A204.1 (cell line): Measurements from ENCODE around the gene MTUS2.
"Not testable (repeated sequence)": the region's sequence is repeated elsewhere in the genome, so short reads cannot be mapped to it uniquely, and the experiment has no call there.

Experiments used
- FAIRE-seq: peaks from 2 replicates; lab custom pipeline; 2012; peaks lifted over from hg19 to GRCh38; lab: Jason Lieb, UNC

MTUS2 gene

DNA sequence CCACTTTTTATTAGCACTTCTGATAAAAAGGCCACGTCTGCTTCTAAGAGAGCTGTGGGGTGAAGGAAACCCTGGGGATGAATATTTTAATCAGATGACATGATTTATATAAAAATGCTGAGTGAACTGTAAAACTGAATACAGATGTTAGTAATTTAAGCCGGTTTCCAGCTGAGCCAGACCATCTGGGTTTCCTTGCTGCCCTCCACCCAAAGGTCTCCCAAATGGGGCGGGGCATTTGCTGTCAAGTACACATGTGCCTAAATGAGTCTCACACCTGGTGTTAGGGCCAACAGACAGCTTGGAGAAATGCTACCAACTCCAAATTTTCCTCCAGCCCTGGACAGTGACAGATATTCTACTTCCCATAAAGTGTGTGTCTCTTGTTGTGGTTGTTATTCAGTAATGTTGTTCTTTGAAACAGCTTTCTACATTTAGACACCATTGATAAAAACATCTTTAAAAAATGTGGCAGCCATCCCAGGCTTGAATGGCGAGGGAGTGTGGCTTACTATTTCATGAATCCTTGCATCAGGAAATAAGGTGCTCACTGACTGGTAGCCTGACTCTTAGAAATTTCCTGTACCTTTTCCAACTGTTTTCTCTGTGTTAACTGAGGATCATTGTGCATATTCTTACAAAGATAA lies 350.4 kb downstream of the MTUS2 start:
- FAIRE-seq, result no peak

DNA sequence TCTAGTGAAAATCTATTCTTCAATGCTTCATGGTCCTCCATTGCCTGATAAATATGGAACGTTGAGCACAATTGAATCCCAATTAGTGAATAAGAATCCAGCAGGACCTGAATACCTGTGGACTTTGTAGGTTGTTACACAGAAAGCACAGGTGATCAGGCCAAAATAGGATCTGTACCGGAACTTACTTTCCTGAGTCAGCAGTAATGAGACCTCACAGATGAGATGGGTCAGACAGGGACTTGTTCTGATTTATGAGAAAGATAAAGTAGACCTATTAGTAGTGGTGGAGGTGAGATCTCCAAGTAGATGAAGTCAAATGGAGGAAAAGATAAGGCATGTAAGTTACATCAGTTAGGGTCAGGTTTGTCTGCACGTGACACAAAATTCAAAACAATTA lies 351.1 kb downstream of the MTUS2 start:
- no peak for FAIRE-seq

- FAIRE-seq, result no peak
Observed at GRCh38 chr13:29174093-29174492, 354.0 kb downstream of the MTUS2 start.

DNA sequence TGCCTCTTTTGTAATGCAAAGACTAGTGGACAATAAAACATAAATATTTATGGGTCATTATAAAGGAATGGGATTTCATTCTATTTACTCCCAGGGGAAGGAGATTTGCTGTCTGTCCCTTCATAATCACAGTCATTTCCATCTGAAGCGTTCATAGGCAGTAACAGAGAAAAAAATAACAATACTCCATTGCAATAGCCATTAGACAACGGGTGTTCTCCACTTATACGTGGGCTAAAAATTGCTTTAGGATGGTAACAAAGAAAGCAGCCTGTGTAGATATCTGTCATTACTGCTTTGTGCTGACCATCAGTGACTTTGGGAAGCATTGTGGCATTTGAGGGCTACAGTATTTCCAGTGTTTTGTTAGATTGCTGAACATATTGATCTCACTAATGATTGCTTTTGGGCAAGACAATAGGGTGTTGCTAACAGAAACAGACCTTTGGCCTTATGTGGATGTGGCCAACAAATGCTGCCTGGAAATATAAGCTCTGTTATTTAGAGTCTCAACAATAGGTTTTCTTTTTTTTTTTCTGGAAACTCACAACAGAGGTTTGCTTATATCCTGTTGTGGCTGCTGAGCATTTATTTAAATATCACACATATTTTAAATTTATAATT lies 355.2 kb downstream of the MTUS2 start:
- no peak for FAIRE-seq

DNA sequence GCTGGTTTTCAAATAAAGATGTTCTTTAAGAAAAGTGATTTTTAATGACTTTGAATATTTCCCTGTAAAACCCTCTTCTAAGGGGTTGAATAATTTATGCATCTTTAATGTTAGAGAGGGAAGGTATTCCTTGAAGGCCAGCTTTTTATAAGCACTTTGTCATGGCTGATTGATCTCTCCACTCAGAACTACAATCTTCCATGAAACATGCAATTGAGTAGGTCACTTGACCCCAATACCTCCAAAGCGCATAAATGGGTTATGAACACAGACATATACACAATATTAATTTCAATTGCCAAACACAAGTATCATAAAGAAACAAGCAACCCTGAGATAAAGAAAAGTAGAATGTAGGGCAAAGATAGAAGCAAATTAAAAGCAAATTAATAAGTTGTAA lies 359.9 kb downstream of the MTUS2 start:
- FAIRE-seq, result no peak

- no peak for FAIRE-seq
Observed at GRCh38 chr13:29182216-29182615, 362.1 kb downstream of the MTUS2 start.

DNA sequence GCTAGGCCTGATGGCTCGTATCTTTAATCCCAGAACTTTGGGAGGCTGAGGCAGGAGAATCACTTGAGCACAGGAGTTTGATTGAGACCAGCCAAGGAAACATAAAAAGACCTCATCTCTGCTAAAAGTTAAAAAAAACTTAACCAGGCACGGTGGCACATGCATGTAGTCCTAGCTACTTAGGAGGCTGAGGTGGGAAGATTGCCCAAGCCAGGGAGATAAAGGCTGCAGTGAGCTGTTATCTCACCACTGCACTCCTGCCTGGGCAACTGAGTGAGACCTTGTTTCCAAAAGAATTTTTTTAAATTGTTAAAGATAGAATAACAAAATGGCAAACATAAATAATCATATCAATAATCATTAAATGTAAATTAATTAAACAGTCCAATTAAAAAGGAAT lies 365.8 kb downstream of the MTUS2 start:
- no peak for FAIRE-seq

DNA sequence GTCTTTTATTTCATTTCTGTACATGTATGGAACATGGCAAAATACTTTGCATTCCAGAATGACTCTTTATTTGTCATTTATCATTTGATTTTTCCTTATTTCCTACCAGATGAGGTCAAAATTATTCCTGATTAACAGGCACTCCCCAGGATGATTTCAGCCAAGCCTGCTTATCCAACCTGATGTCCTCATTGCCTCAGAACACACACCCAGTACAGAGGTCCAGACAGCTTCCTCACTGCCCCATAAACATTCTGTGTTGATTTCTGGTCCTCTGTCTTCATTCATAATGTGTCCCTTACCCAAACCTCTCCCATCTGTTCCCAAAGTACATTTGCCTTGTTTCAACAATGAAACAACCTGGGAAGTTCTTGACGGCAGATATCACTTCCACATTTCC lies 367.4 kb downstream of the MTUS2 start:
- no peak for FAIRE-seq

GRCh38 chr13:29190298-29190697 lies 370.2 kb downstream of the MTUS2 start:
- FAIRE-seq, result no peak

DNA sequence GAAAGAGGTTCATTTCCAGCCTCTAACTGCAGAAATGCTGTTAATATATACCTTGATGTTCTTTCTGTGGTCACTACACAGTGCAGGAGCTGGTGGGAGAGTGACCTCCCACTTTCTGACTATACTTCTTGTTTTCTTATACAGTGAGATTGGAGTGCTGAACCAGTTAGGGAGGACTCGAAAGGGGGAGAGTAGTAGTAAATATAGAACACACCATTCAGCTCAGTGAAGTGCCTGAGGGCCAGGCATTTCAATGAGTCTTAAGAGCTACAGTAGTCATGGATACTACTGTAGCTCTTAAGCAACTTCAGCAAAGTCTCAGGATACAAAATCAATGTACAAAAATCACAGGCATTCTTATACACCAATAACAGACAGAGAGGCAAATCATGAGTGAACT lies 372.9 kb downstream of the MTUS2 start:
- FAIRE-seq, result no peak

DNA sequence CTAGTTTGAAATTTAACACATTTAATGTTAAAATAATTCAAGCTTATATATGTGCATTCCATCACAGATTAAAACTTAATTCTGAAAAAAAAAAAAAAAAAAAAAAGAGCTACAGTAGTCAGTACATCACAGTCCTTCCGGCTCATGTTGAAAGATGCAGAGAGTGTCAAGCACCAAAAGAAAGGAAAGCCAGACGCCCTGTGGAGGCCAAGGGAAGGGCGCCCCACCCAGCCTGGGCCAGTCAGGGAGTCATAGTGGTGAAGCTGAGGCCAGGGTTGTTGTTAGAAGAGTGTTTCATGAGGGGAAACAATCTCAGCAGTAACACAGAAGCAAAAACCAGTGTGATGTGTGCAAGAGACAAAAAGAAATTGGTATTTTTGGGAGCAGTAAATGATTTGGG lies 375.3 kb downstream of the MTUS2 start:
- no peak for FAIRE-seq

GRCh38 chr13:29196409-29197074 lies 376.4 kb downstream of the MTUS2 start:
- FAIRE-seq, result no peak

- not testable (repeated sequence) for FAIRE-seq
Observed at GRCh38 chr13:29202753-29203152, 382.6 kb downstream of the MTUS2 start.

DNA sequence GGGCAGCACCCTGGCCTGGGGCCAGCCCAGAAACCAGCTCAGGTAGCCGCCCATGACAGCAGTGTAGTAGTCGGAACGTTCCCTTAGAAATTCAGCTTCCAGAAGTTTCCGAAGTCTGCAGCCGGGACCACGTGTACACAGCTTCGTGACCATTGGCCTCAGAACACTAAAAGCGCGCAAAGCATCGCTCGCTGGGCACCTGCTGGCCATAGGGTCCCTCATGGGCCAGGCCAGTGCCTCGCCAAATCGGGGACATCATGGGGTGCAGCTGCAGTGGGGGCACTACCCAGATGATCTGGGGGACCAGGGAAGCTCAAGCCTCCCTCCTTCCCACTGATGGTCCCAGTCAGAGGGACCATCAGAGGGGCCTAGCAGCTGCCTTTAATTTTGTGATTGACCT lies 384.5 kb downstream of the MTUS2 start:
- no peak for FAIRE-seq

DNA sequence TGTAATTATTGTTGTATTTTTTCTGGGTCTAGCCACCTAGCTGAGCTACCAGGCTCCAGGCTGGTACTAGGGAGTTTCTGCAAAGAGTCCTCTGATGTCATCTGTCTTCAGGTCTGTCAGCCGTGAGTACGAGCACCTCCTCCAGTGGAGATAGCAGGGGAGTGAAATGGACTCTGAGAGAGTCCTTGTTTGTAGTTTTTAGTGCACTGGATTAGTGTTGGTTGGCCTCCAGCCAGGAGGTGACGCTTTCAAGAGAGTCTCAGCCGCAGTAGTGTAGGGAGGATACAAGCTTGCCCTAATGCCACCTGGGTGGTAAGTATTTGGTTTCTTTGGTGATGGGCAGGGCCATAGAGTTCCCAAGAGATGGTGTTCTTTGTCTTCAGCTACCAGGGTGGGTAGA lies 390.5 kb downstream of the MTUS2 start:
- FAIRE-seq, result no peak

DNA sequence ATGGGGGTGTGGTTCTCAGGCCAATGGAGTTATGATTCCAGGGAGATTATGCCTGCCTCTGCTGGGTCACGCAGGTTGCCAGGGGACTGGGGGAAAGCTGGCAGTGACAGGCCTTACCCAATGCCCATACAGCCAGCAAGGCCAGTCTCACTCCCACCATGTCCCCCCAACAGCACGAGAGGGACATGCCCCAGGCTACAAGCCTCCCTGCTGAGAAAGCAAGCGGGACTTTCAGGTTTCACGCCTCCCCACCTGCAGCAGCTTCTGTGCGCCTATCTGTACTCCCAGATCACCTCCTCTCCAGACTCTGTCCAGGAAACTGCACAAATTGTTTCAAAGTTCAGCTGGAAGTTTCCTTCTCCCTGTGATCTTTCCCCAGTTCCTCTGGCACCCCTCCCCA lies 391.0 kb downstream of the MTUS2 start:
- FAIRE-seq, result not testable (repeated sequence)

GRCh38 chr13:29222458-29222857 lies 402.3 kb downstream of the MTUS2 start:
- FAIRE-seq, result no peak

DNA sequence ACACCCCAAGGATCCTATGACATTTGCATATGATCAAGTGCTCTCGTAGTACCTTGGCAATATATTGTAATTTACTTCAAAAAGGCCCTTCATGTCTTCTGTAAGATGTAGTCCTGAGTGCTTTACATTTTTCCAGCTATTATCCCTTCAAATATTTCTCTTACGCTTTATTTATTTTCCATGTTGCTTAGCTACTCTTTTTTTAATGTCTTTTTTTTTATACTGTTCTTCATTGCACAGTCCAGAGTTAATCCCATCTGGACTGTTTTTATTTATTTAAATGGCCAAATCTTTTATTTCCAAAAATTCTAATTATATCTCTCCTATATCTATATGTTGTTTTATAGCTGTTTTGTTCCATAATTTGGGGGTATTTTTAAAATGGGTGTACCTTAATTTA lies 404.1 kb downstream of the MTUS2 start:
- FAIRE-seq, result no peak

- FAIRE-seq, result no peak
Observed at GRCh38 chr13:29227576-29227975, 407.4 kb downstream of the MTUS2 start.

- FAIRE-seq, result no peak
Observed at GRCh38 chr13:29230299-29230845, 410.2 kb downstream of the MTUS2 start.

DNA sequence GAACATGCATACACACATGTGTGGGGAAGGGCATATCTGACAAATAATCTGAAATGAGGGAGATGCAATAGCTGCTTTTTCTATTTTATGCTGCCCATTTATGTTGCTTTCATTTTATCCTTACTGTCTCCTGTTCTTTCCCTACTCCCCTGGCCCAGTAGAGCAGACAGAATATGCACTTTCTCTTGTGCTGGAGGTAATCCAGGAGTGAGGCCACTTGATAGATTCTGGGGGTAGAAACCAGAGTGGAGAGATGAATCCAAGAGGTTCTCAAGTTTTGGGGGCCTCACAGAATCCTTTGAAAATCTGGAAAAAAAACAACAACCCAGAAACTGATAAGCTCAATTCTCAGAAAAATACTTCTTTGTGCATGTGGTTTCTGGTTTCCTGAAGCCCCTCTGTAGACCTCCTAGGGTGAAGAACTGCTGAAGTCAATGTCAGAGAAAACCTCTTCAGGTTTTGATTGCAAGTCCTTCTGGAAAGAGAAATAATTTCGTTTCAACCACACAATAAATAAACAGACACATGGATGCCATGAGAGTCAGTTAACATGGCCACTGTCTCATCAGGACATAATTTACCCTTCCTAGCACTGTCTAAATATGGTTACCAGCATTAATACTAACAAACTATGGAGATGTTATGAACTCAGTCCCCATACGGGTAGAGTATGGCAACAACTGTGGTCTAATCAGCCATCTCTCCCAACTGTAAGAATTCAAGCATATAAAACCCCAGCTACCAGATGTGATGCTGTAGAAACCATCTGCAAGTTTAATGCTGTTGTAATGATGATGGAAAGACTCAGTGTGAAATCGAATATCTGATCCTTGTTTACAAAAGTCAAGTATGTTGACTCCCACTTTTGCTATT lies 419.8 kb downstream of the MTUS2 start:
- no peak for FAIRE-seq

DNA sequence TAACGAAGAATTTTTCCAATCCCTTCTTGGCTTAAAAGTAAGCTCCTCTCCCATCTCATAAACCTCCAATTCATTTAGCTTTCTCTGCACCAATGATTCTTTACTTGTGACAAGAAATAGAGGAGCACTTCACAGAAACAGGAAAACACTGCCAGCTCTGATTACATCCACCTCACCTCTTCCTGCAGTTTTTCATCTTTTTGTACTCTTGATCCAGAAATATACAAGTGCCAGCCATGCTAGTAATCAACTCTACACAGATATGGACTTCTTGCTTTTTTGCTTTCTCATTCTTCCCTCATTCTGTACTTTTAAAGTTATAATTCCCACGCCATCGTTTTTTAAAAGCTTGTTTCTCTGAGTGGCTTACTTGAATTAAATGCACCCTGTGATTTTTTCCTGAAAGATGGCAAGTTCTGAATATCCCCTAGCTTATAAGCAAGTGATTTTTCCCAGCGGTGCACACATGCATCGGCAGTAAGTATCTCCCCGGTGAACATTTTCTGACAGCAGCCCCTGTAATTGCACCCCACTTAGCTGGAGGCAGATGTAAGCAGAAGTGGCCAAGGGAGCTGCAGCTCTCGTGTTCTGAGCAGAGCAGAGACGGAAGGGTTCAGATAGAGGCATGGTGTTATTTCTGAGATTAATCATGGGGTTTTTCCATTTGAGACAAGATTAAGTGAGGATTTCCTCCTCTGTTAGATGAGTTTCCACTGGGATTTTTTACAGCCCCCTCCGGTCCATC lies 434.7 kb downstream of the MTUS2 start:
- no peak for FAIRE-seq
